GM23338 (cell line): Measurements from ENCODE around the gene ODF4. TPM values are rescaled to one million over a fixed set of nuclear protein-coding genes. Genes with fewer than 3 reads are reported as not detected.
A peak's percentile ranks its signal among the peaks of the same experiment; 100 is the strongest.

Experiments used
- ATAC-seq: fragments of 200-7000 bp; cut with Tn5 transposase; 3 replicates; pipeline ENCODE4 v1.9.1; 2020
- DNase-seq: peaks from one replicate; pipeline ENCODE4 v3.0.0-alpha.2; 2015; ENCODE audit warnings: low spot score
- H2AFZ ChIP-seq: fragments of 200-600 bp; sonication (generic); 2 replicates; pipeline ENCODE4 v1.8.0; 2016; ENCODE audit warnings: antibody characterized with exemption, mild to moderate bottlenecking, moderate library complexity
- H3F3A ChIP-seq: fragments of 200-600 bp; sonication (generic); replicated peaks from 2 replicates; pipeline ENCODE4 v1.8.0; 2017; ENCODE audit warnings: antibody characterized with exemption, mixed run types, low read depth
- H3K27ac ChIP-seq: fragments of 200-600 bp; sonication (generic); 2 replicates; pipeline ENCODE4 v1.6.1; 2016; ENCODE audit warnings: low read depth
- H3K27me3 ChIP-seq: fragments of 200-600 bp; sonication (generic); 2 replicates; pipeline ENCODE4 v1.8.0; 2016; ENCODE audit warnings: mild to moderate bottlenecking, mixed run types, moderate library complexity; ENCODE audit not compliant: insufficient read depth
- H3K36me3 ChIP-seq: fragments of 200-600 bp; sonication (generic); 2 replicates; pipeline ENCODE4 v1.8.0; 2016; ENCODE audit warnings: mild to moderate bottlenecking; ENCODE audit not compliant: insufficient read depth
- H3K4me1 ChIP-seq: fragments of 200-600 bp; sonication (generic); 2 replicates; pipeline ENCODE4 v1.8.0; 2016; ENCODE audit warnings: mild to moderate bottlenecking, moderate library complexity; ENCODE audit not compliant: insufficient read depth
- H3K4me2 ChIP-seq: fragments of 200-600 bp; sonication (generic); 2 replicates; pipeline ENCODE4 v1.7.1; 2017; ENCODE audit warnings: mixed run types
- H3K4me3 ChIP-seq: fragments of 200-600 bp; sonication (generic); 2 replicates; pipeline ENCODE4 v1.6.1; 2016; ENCODE audit warnings: mixed run types
- H3K79me2 ChIP-seq: fragments of 200-600 bp; sonication (generic); replicated peaks from 2 replicates; pipeline ENCODE4 v1.8.0; 2017; ENCODE audit warnings: mild to moderate bottlenecking; ENCODE audit not compliant: insufficient read depth
- H3K9me2 ChIP-seq: fragments of 200-600 bp; sonication (generic); 2 replicates; pipeline ENCODE4 v1.8.0; 2017; ENCODE audit not compliant: insufficient read depth
- H4K20me1 ChIP-seq: fragments of 200-600 bp; sonication (generic); replicated peaks from 2 replicates; pipeline ENCODE4 v1.8.0; 2017; ENCODE audit warnings: mild to moderate bottlenecking; ENCODE audit not compliant: insufficient read depth
- H3K27ac Mint-ChIP-seq: 2 replicates; pipeline ENCODE4 v1.8.0; 2020; ENCODE audit warnings: inconsistent platforms, mild to moderate bottlenecking, moderate library complexity, mixed read lengths
- H3K27me3 Mint-ChIP-seq: 3 replicates; pipeline ENCODE4 v1.8.0; 2022; ENCODE audit warnings: low read depth, mild to moderate bottlenecking, moderate library complexity, mixed read lengths, inconsistent platforms; ENCODE audit not compliant: insufficient read depth, poor library complexity
- H3K36me3 Mint-ChIP-seq: 3 replicates; pipeline ENCODE4 v1.8.0; 2021; ENCODE audit warnings: low read depth, mild to moderate bottlenecking, inconsistent platforms, moderate library complexity, mixed read lengths
- H3K4me1 Mint-ChIP-seq: 3 replicates; pipeline ENCODE4 v1.8.0; 2020; ENCODE audit warnings: mild to moderate bottlenecking, inconsistent platforms, mixed read lengths
- H3K4me3 Mint-ChIP-seq: 3 replicates; pipeline ENCODE4 v1.8.0; 2021; ENCODE audit warnings: moderate library complexity, mild to moderate bottlenecking, inconsistent platforms, mixed read lengths
- H3K9me3 Mint-ChIP-seq: 3 replicates; pipeline ENCODE4 v1.8.0; 2020; ENCODE audit warnings: moderate library complexity, mild to moderate bottlenecking, inconsistent platforms, mixed read lengths
- CREB1 ChIP-seq: fragments of 250-450 bp; sonication (Bioruptor Pico); IDR thresholded peaks from 2 replicates; pipeline ENCODE4 v1.5.0; 2020; ENCODE audit warnings: low read depth, mild to moderate bottlenecking, moderate library complexity
- CTCF ChIP-seq, 2 experiments: fragments of 200-600 bp in 1 of 2; sonication (generic) in 1 of 2; conservative IDR thresholded peaks; 2 replicates each; pipeline versions ENCODE4 v1.5.1 to v1.6.1; 2016 to 2017; ENCODE audit warnings: antibody characterized with exemption in 2 of 2, low read depth in 2 of 2, mild to moderate bottlenecking in 2 of 2, moderate library complexity in 1 of 2
- EZH2phosphoT487 ChIP-seq: fragments of 200-600 bp; sonication (generic); IDR thresholded peaks from one replicate; pipeline ENCODE4 v1.8.1; 2018; ENCODE audit warnings: antibody characterized with exemption; ENCODE audit not compliant: unreplicated experiment
- JUNB ChIP-seq: IDR thresholded peaks from one replicate; pipeline ENCODE4 v1.6.1; 2016; ENCODE audit warnings: antibody characterized with exemption; ENCODE audit not compliant: unreplicated experiment
- NANOG ChIP-seq: IDR thresholded peaks from 2 replicates; pipeline ENCODE4 v1.6.1; 2016; ENCODE audit warnings: antibody characterized with exemption, borderline replicate concordance
- POLR2AphosphoS5 ChIP-seq: IDR thresholded peaks from 2 replicates; pipeline ENCODE4 v1.6.1; 2016; ENCODE audit warnings: antibody characterized with exemption, low read depth
- STAT1 ChIP-seq: IDR thresholded peaks from one replicate; pipeline ENCODE4 v1.6.1; 2016; ENCODE audit warnings: antibody characterized with exemption; ENCODE audit not compliant: unreplicated experiment
- ZNF331 ChIP-seq: fragments of 250-450 bp; sonication (Bioruptor Pico); IDR thresholded peaks from 2 replicates; pipeline ENCODE4 v1.5.0; 2020; ENCODE audit warnings: low read depth, mild to moderate bottlenecking, moderate library complexity
- ZNF462 ChIP-seq: fragments of 250-450 bp; sonication (Bioruptor Pico); IDR thresholded peaks from 2 replicates; pipeline ENCODE4 v1.5.0; 2020; ENCODE audit warnings: mild to moderate bottlenecking, moderate library complexity
- polyA plus RNA-seq: library from polyadenylated mRNA; unstranded; fragments of >200 nt; fragmentation: Nextera tagmentation; extraction: Ambion mirVana; gene quantifications from 2 replicates; pipeline ENCODE4 v1.2.1, GENCODE V29; 2016
- total RNA-seq: library from RNA; depleted of rRNA; stranded (reverse); fragments of >200 nt; shearing (Covaris generic); gene quantifications from 2 replicates; pipeline ENCODE4 v1.2.3, GENCODE V29; 2014
- TF ChIP-seq, protein P1 (sequence below): IDR thresholded peaks from 2 replicates; pipeline ENCODE4 v1.6.1; 2016; ENCODE audit warnings: antibody characterized with exemption

Gene ODF4
- total and polyA plus RNA-seq, 2 experiments from 2014 or later, result not detected

- H2AFZ ChIP-seq, result no peak overlapping the region
- H3F3A ChIP-seq, result no peaks in the 10 kb centered on the region
- H3K27me3 ChIP-seq, result no peaks in the 10 kb centered on the region
- H3K79me2 ChIP-seq, result no peaks in the 10 kb centered on the region
- Mint-ChIP-seq H3K4me1 (peaks cover 5% of the 10 kb centered on the region), H3K27ac (no peak overlapping the region), H3K4me3 (no peak overlapping the region), H3K27me3 (peaks cover 3% of the 10 kb centered on the region), H3K9me3 (no peaks in the 10 kb centered on the region; the same call in 2 of the 3 replicates), H3K36me3 (no peaks in the 10 kb centered on the region)
- H3K4me1 ChIP-seq, result peaks cover 3% of the 10 kb centered on the region; the same call in 1 of the 2 replicates
- no peaks in the 10 kb centered on the region for H3K9me2 ChIP-seq
- H3K4me2 ChIP-seq, result peak overlapping the region; percentile 4; the same call in 1 of the 2 replicates
- no peak for ATAC-seq
- no peak for TF ChIP-seq JUNB
- H3K36me3 ChIP-seq, result no peaks in the 10 kb centered on the region
- H4K20me1 ChIP-seq, result no peaks in the 10 kb centered on the region
- H3K4me3 ChIP-seq, result no peak overlapping the region
- no peak for DNase-seq
- H3K27ac ChIP-seq, result peak overlapping the region; percentile 53; the same call in 1 of the 2 replicates
Observed at GRCh38 chr17:8353736-8354135, 14.1 kb downstream of the ODF4 start.

- H2AFZ ChIP-seq, result peak overlapping the region; percentile 61; the same call in 1 of the 2 replicates
- H3K79me2 ChIP-seq, result no peaks in the 10 kb centered on the region
- no peaks in the 10 kb centered on the region for H4K20me1 ChIP-seq
- peaks cover 8% of the 10 kb centered on the region; the same call in 1 of the 2 replicates for H3K4me1 ChIP-seq
- no peaks in the 10 kb centered on the region for H3K9me2 ChIP-seq
- DNase-seq, result no peak
- no peak overlapping the region for H3K4me3 Mint-ChIP-seq
- no peak overlapping the region for H3K4me3 ChIP-seq
- ATAC-seq, result no peak
- H3K27me3 Mint-ChIP-seq, result peaks cover 3% of the 10 kb centered on the region
- no peak overlapping the region for H3K27ac Mint-ChIP-seq
- H3K9me3 Mint-ChIP-seq, result no peaks in the 10 kb centered on the region; the same call in 2 of the 3 replicates
- no peaks in the 10 kb centered on the region for H3K36me3 Mint-ChIP-seq
- H3K4me1 Mint-ChIP-seq, result peaks cover 5% of the 10 kb centered on the region
- no peaks in the 10 kb centered on the region for H3K27me3 ChIP-seq
- H3K27ac ChIP-seq, result peak overlapping the region; percentile 53; the same call in 1 of the 2 replicates
- no peaks in the 10 kb centered on the region; the same call in 1 of the 2 replicates for H3F3A ChIP-seq
- no peaks in the 10 kb centered on the region for H3K36me3 ChIP-seq
- H3K4me2 ChIP-seq, result peak overlapping the region; percentile 4; the same call in 1 of the 2 replicates
- TF ChIP-seq EZH2phosphoT487 (no peak), STAT1 (no peak), CTCF (conservative IDR thresholded peaks at IDR 0.05; ENCODE audit: low read depth in 2 of 2) (no peak), JUNB (no peak), ZNF331 (CRISPR knock-in tag) (no peak), NANOG (no peak), CREB1 (CRISPR knock-in tag) (no peak), POLR2AphosphoS5 (no peak), ZNF462 (CRISPR knock-in tag) (no peak)
- TF ChIP-seq, protein P1, sequence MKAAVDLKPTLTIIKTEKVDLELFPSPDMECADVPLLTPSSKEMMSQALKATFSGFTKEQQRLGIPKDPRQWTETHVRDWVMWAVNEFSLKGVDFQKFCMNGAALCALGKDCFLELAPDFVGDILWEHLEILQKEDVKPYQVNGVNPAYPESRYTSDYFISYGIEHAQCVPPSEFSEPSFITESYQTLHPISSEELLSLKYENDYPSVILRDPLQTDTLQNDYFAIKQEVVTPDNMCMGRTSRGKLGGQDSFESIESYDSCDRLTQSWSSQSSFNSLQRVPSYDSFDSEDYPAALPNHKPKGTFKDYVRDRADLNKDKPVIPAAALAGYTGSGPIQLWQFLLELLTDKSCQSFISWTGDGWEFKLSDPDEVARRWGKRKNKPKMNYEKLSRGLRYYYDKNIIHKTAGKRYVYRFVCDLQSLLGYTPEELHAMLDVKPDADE, result no peak
Observed at GRCh38 chr17:8354236-8354635, 14.6 kb downstream of the ODF4 start.
